Nephron (organoid): Measurements from ENCODE around the gene PABPN1L.

ENCODE experiments used
- H3K27ac Mint-ChIP-seq, 3 experiments: 2 replicates each; pipeline ENCODE4 v1.8.0; 2020; ENCODE audit warnings: mixed read lengths in 3 of 3, mild to moderate bottlenecking in 2 of 3, moderate library complexity in 1 of 3
- H3K27me3 Mint-ChIP-seq: 2 replicates; pipeline ENCODE4 v1.8.0; 2021; ENCODE audit warnings: low read depth, mild to moderate bottlenecking, moderate library complexity, mixed read lengths
- H3K36me3 Mint-ChIP-seq: 2 replicates; pipeline ENCODE4 v1.8.0; 2020; ENCODE audit warnings: low read depth, mixed read lengths
- H3K4me1 Mint-ChIP-seq: 2 replicates; pipeline ENCODE4 v1.8.0; 2020; ENCODE audit warnings: mixed read lengths
- H3K4me3 Mint-ChIP-seq, 3 experiments: 2 replicates each; pipeline ENCODE4 v1.8.0; 2020; ENCODE audit warnings: mild to moderate bottlenecking in 3 of 3, mixed read lengths in 3 of 3, moderate library complexity in 2 of 3
- H3K9me3 Mint-ChIP-seq: 2 replicates; pipeline ENCODE4 v1.8.0; 2020; ENCODE audit warnings: mixed read lengths
- CTCF ChIP-seq, 3 experiments: fragments of 200-600 bp; sonication (generic); IDR thresholded peaks; one replicate each; pipeline ENCODE4 v1.5.0; 2021; ENCODE audit warnings: antibody characterized with exemption in 3 of 3; ENCODE audit not compliant: unreplicated experiment in 3 of 3

The PABPN1L gene

DNA sequence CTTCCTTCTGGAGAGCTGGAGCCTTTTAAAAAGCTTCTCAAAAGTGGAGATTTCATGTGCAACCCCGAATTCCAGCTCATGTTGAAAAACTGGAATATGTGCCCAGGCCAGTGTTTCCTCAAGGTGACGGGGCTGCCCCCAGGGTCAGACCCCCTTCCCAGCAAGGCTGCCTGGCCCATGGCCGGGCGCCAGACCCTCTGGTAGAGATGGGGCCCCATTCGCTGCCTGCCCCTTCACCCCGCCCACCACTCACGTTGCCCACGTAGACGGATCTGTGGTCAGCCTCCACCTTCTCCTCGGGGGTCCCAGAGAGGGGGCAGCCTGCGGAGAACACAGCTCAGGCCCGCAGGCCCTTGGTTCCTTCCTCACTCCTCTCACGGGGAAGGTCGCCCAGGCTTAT is 1.1 kb downstream of the PABPN1L start:
- Mint-ChIP-seq H3K9me3 (no peaks in the 10 kb centered on the region), H3K36me3 (peaks cover 5% of the 10 kb centered on the region), H3K4me1 (no peaks in the 10 kb centered on the region), H3K27me3 (peaks cover 17% of the 10 kb centered on the region), H3K27ac (no peak overlapping the region), H3K4me3 (no peak overlapping the region)
- TF ChIP-seq CTCF (IDR thresholded peaks at IDR 0.05; ENCODE audit: unreplicated experiment in 3 of 3): no peak

GRCh38 chr16:88864521-88864920 is 1.9 kb downstream of the PABPN1L start:
- peaks cover 17% of the 10 kb centered on the region for H3K27me3 Mint-ChIP-seq
- H3K27ac Mint-ChIP-seq: no peak overlapping the region
- no peaks in the 10 kb centered on the region for H3K4me1 Mint-ChIP-seq
- no peak overlapping the region for H3K4me3 Mint-ChIP-seq
- no peak for TF ChIP-seq CTCF (IDR thresholded peaks at IDR 0.05; ENCODE audit: unreplicated experiment in 3 of 3)
- peaks cover 5% of the 10 kb centered on the region for H3K36me3 Mint-ChIP-seq
- no peaks in the 10 kb centered on the region for H3K9me3 Mint-ChIP-seq

DNA sequence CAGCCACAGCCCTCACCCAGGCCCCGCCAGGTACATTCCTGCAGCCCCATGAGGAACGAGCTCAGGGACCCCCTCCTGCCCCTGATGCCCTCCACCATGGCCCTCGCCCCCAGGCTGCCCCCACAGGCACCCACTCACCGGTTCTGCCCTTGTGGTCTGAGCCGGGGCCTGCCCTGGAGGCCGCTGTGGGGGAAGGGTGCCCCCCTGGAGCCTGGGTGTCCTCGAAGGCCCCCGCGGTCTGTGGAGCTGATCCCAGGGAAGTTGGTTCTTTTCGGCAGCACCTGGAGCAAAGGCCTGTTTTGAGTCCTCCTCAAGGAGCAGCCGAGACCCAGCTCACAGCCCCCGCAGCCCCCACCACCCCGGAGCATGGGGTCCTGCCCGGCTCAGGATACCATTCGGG is 2.4 kb downstream of the PABPN1L start:
- H3K4me1 Mint-ChIP-seq: no peaks in the 10 kb centered on the region
- no peak overlapping the region for H3K4me3 Mint-ChIP-seq
- no peak overlapping the region for H3K27ac Mint-ChIP-seq
- peaks cover 14% of the 10 kb centered on the region for H3K27me3 Mint-ChIP-seq
- peaks cover 5% of the 10 kb centered on the region for H3K36me3 Mint-ChIP-seq
- no peak for TF ChIP-seq CTCF (IDR thresholded peaks at IDR 0.05; ENCODE audit: unreplicated experiment in 3 of 3)
- no peaks in the 10 kb centered on the region for H3K9me3 Mint-ChIP-seq

DNA sequence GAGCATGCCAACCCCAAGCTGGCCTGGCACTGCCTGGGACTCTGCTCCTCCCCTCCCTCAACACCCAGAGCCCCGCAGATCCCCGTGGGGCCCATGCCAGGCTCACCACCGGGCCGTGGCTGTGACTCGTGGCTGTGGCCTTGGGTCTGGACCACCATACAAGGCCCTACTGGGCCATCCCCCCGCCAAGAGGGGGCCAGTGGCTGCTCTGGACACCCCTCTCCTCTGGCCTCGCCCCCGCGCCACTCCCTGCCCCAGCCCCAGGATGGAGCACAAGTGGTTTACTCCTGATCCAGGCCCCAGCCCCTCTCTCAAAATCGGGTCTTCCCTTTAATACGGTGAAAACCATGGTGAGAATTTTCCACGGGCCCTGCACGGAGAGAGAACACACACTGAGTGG is 3.0 kb downstream of the PABPN1L start:
- H3K27me3 Mint-ChIP-seq: peaks cover 7% of the 10 kb centered on the region
- no peak overlapping the region for H3K4me3 Mint-ChIP-seq
- peaks cover 5% of the 10 kb centered on the region for H3K36me3 Mint-ChIP-seq
- no peaks in the 10 kb centered on the region for H3K4me1 Mint-ChIP-seq
- no peaks in the 10 kb centered on the region for H3K9me3 Mint-ChIP-seq
- no peak overlapping the region for H3K27ac Mint-ChIP-seq
- TF ChIP-seq CTCF (IDR thresholded peaks at IDR 0.05; ENCODE audit: unreplicated experiment in 3 of 3): no peak

GRCh38 chr16:88862968-88863367 is 3.5 kb downstream of the PABPN1L start:
- no peak overlapping the region for H3K27ac Mint-ChIP-seq
- peaks cover 2% of the 10 kb centered on the region for H3K4me1 Mint-ChIP-seq
- peaks cover 5% of the 10 kb centered on the region for H3K36me3 Mint-ChIP-seq
- H3K4me3 Mint-ChIP-seq: no peak overlapping the region
- H3K27me3 Mint-ChIP-seq: peaks cover 3% of the 10 kb centered on the region
- no peaks in the 10 kb centered on the region for H3K9me3 Mint-ChIP-seq
- no peak for TF ChIP-seq CTCF (IDR thresholded peaks at IDR 0.05; ENCODE audit: unreplicated experiment in 3 of 3)

DNA sequence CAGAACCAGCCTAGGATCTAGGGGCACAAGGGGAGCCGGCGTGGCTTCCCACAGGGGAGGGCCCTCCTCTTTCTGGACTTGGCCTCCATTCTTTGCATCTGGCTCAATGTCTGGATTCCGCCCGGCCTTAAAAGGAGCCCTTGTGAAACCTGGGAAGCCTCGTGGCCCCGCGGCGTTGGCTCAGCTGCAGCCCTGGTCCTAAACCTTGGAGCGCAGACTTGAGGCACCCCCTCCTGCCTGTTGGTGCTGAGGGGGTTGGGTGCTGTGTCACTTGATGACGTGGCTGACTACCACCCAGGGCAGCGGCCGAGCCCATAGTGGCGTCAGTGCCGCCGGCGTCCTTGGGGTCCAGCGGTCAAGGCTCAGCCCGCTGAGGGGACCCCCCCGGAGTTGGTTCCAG is 5.1 kb downstream of the PABPN1L start:
- Mint-ChIP-seq H3K9me3 (no peaks in the 10 kb centered on the region), H3K4me3 (no peak overlapping the region), H3K27me3 (no peaks in the 10 kb centered on the region), H3K27ac (no peak overlapping the region), H3K4me1 (peaks cover 7% of the 10 kb centered on the region), H3K36me3 (peaks cover 5% of the 10 kb centered on the region)
- TF ChIP-seq CTCF (IDR thresholded peaks at IDR 0.05; ENCODE audit: unreplicated experiment in 3 of 3): no peak
